ENCODE measurements around the gene ZFP57. TPM values are rescaled to one million over a fixed set of nuclear protein-coding genes. Genes with fewer than 3 reads are reported as not detected.

ZFP57 gene
- not detected in 2 replicates for total RNA-seq

GRCh38 chr6:29680904-29681303 lies at the start of gene ZFP57:
ZFP57 (minus strand) TSS chr6:29681152; CDS start chr6:29677003, 4,149 bp downstream.

GRCh38 chr6:29723262-29723665 lies 42.3 kb upstream of the ZFP57 start, which contains the start of gene HLA-F:
HLA-F (plus strand) TSS chr6:29723434; CDS start chr6:29723464, 30 bp downstream.

GRCh38 chr6:29656798-29657197 lies 24.2 kb downstream of the ZFP57 start, which contains the start of gene MOG:
MOG (plus strand) TSS chr6:29657092; CDS start chr6:29657210, 118 bp downstream.

GRCh38 chr6:29632789-29633533 lies 48.0 kb downstream of the ZFP57 start, which contains the start of gene GABBR1:
GABBR1 (minus strand) TSS chr6:29633183; CDS start chr6:29632385, 798 bp downstream.

Other genes with a start within 250 kb of the ZFP57 start
- not detected in 2 replicates for gene OR10C1, start 241.8 kb downstream of the ZFP57 start, total RNA-seq
- gene OR11A1, start 224.1 kb downstream of the ZFP57 start, total RNA-seq = not detected in 2 replicates
- gene OR2H1, start 224.0 kb downstream of the ZFP57 start, total RNA-seq = not detected in 2 replicates
- gene MAS1L, start 193.2 kb downstream of the ZFP57 start, total RNA-seq = not detected in 2 replicates
- gene UBD, start 121.4 kb downstream of the ZFP57 start, total RNA-seq = 7.0 and 231 TPM in 2 replicates
- not detected in 2 replicates for gene OR2H2, start 96.0 kb downstream of the ZFP57 start, total RNA-seq
- gene GABBR1, start 48.0 kb downstream of the ZFP57 start, total RNA-seq = 2.3 and 7.2 TPM in 2 replicates
- not detected in 2 replicates for gene MOG, start 24.1 kb downstream of the ZFP57 start, total RNA-seq
- 25.6 and 73.2 TPM in 2 replicates for gene HLA-F, start 42.3 kb upstream of the ZFP57 start, total RNA-seq
- not detected in 2 replicates for gene HLA-G, start 146.7 kb upstream of the ZFP57 start, total RNA-seq